SK-N-SH (cell line): ENCODE measurements around the gene HAND1. TPM values are rescaled to one million over a fixed set of nuclear protein-coding genes. Genes with fewer than 3 reads are reported as not detected.

Experiments
- CTCF ChIA-PET: fragments of 300-600, 350-600 bp; formaldehyde crosslinking; extraction: SDS; loops from one replicate; lab custom pipeline; 2021; lab: Yijun Ruan, JAX
- POLR2A ChIA-PET: fragments of 350-600 bp; sonication (Branson Sonifier 250); formaldehyde crosslinking; extraction: SDS; loops from one replicate; lab custom pipeline; 2020; ENCODE audit warnings: antibody characterized with exemption, inconsistent platforms; lab: Yijun Ruan, JAX
- DNase-seq: peaks from one replicate; pipeline ENCODE4 v3.0.0; 2012
- H2AFZ ChIP-seq: fragments of 200-600 bp; sonication (generic); 2 replicates; pipeline ENCODE4 v1.8.1; 2016; ENCODE audit warnings: antibody characterized with exemption, mild to moderate bottlenecking, low read depth
- H3F3A ChIP-seq: fragments of 200-600 bp; sonication (generic); replicated peaks from 2 replicates; pipeline ENCODE3; 2016; ENCODE audit warnings: antibody characterized with exemption, mild to moderate bottlenecking; ENCODE audit not compliant: insufficient read depth
- H3K27ac ChIP-seq, 2 experiments: fragments of 200-500 bp in 1 of 2; fragments of 200-600 bp in 1 of 2; sonication (Bioruptor generic) in 1 of 2; sonication (generic), shearing (Covaris generic) in 1 of 2; 2 replicates each; pipeline versions ENCODE4 v1.5.1 to v1.6.1; 2014 to 2016; ENCODE audit warnings: low read depth in 2 of 2, inconsistent platforms in 1 of 2, low read length in 1 of 2, mild to moderate bottlenecking in 1 of 2, mixed read lengths in 1 of 2
- H3K27me3 ChIP-seq: fragments of 200-600 bp; sonication (generic), shearing (Covaris generic); 2 replicates; pipeline ENCODE4 v1.6.1; 2016; ENCODE audit warnings: mixed run types; ENCODE audit not compliant: insufficient read depth
- H3K36me3 ChIP-seq, 2 experiments: fragments of 200-500 bp in 1 of 2; fragments of 200-600 bp in 1 of 2; sonication (Bioruptor generic) in 1 of 2; sonication (generic) in 1 of 2; replicated peaks in 1 of 2; 2 replicates each; pipeline versions ENCODE3 to v1.5.1; 2014 to 2016; ENCODE audit warnings: low read length in 1 of 2, mild to moderate bottlenecking in 1 of 2; ENCODE audit not compliant: insufficient read depth in 2 of 2, control insufficient read depth in 1 of 2
- H3K4me1 ChIP-seq, 2 experiments: fragments of 200-500 bp in 1 of 2; fragments of 200-600 bp in 1 of 2; sonication (Bioruptor generic) in 1 of 2; sonication (generic), shearing (Covaris generic) in 1 of 2; 2 replicates each; pipeline versions ENCODE4 v1.5.1 to v1.6.1; 2014 to 2016; ENCODE audit warnings: low read depth in 1 of 2, low read length in 1 of 2, mixed run types in 1 of 2; ENCODE audit not compliant: insufficient read depth in 2 of 2, control insufficient read depth in 1 of 2
- H3K4me2 ChIP-seq: fragments of 200-600 bp; sonication (generic), shearing (Covaris generic); 2 replicates; pipeline ENCODE4 v1.6.1; 2017; ENCODE audit warnings: mixed run types
- H3K4me3 ChIP-seq, 2 experiments: fragments of 200-500 bp in 1 of 2; fragments of 200-600 bp in 1 of 2; sonication (Bioruptor generic) in 1 of 2; sonication (generic), shearing (Covaris generic) in 1 of 2; 2 replicates each; pipeline versions ENCODE4 v1.5.1 to v1.8.1; 2014 to 2016; ENCODE audit warnings: low read depth in 2 of 2, inconsistent platforms in 1 of 2, low read length in 1 of 2, mild to moderate bottlenecking in 1 of 2, mixed read lengths in 1 of 2, moderate library complexity in 1 of 2
- H3K79me2 ChIP-seq: fragments of 200-600 bp; sonication (generic); 2 replicates; pipeline ENCODE4 v1.8.1; 2017; ENCODE audit warnings: mild to moderate bottlenecking; ENCODE audit not compliant: insufficient read depth
- H3K9ac ChIP-seq: fragments of 200-600 bp; sonication (generic); 2 replicates; pipeline ENCODE4 v1.6.1; 2017; ENCODE audit warnings: mixed run types
- H3K9me2 ChIP-seq: fragments of 200-600 bp; sonication (generic); 2 replicates; pipeline ENCODE4 v1.6.1; 2017; ENCODE audit warnings: mixed run types
- H3K9me3 ChIP-seq: fragments of 200-600 bp; sonication (generic); 2 replicates; pipeline ENCODE4 v1.6.1; 2017; ENCODE audit warnings: mixed run types, mild to moderate bottlenecking, moderate library complexity
- H4K20me1 ChIP-seq: fragments of 200-600 bp; sonication (generic); 2 replicates; pipeline ENCODE4 v1.6.1; 2017; ENCODE audit warnings: mild to moderate bottlenecking, mixed run types; ENCODE audit not compliant: insufficient read depth
- CTCF ChIP-seq: fragments of 200-600 bp; sonication (generic); IDR thresholded peaks from 2 replicates; pipeline ENCODE4 v1.6.1; 2017; ENCODE audit warnings: antibody characterized with exemption, mild to moderate bottlenecking, moderate library complexity
- EP300 ChIP-seq, 2 experiments: IDR thresholded peaks; 2 replicates each; pipeline versions ENCODE4 v1.4.0 to v1.6.1; 2012; ENCODE audit warnings: borderline replicate concordance in 1 of 2, low read depth in 1 of 2, low read length in 1 of 2
- FOXJ3 ChIP-seq: sonication (generic); formaldehyde crosslinking; IDR thresholded peaks from 2 replicates; pipeline ENCODE4 v1.5.1; 2020; ENCODE audit warnings: mild to moderate bottlenecking, missing genetic modification reagents
- FOXM1 ChIP-seq: IDR thresholded peaks from 2 replicates; pipeline ENCODE4 v1.4.0; 2012; ENCODE audit warnings: low read depth, mild to moderate bottlenecking
- GABPA ChIP-seq: IDR thresholded peaks from 2 replicates; pipeline ENCODE4 v1.4.0; 2012; ENCODE audit warnings: low read depth, mild to moderate bottlenecking
- GATA2 ChIP-seq: sonication (generic); formaldehyde crosslinking; IDR thresholded peaks from 2 replicates; pipeline ENCODE4 v1.5.0; 2020; ENCODE audit warnings: mild to moderate bottlenecking, missing genetic modification reagents
- JUND ChIP-seq: IDR thresholded peaks from 2 replicates; pipeline ENCODE4 v1.4.0; 2012
- RAD21 ChIP-seq: IDR thresholded peaks from 2 replicates; pipeline ENCODE4 v1.6.1; 2012; ENCODE audit warnings: mild to moderate bottlenecking, low read length
- SIN3A ChIP-seq: IDR thresholded peaks from 2 replicates; pipeline ENCODE4 v1.6.1; 2012; ENCODE audit warnings: low read depth, mild to moderate bottlenecking, low read length, moderate library complexity, borderline replicate concordance
- SMC3 ChIP-seq: IDR thresholded peaks from 2 replicates; pipeline ENCODE4 v1.6.1; 2012; ENCODE audit warnings: low read depth, low read length, improper control_type of control experiment
- TAF1 ChIP-seq: IDR thresholded peaks from 2 replicates; pipeline ENCODE4 v1.6.1; 2012; ENCODE audit warnings: low read depth, mild to moderate bottlenecking, low read length, moderate library complexity, borderline replicate concordance
- YY1 ChIP-seq: IDR thresholded peaks from 2 replicates; pipeline ENCODE4 v1.4.0; 2012; ENCODE audit warnings: low read depth, mild to moderate bottlenecking
- WGBS: methylation state at CpG from one replicate; pipeline ENCODE4 v1.1.6; 2017; ENCODE audit warnings: low lambda C conversion rate; 5-methylcytosine and 5-hydroxymethylcytosine counted together
- polyA plus RNA-seq, 3 experiments: library from polyadenylated mRNA; depleted of rRNA; stranded (reverse); fragments of >200 nt; gene quantifications; 2 replicates each; pipeline ENCODE4 v1.2.3, GENCODE V29; 2012
- TF ChIP-seq, protein P1 (sequence below): fragments of 150-350 bp; IDR thresholded peaks from 2 replicates; pipeline ENCODE4 v1.6.1; 2016; ENCODE audit warnings: mild to moderate bottlenecking, low read depth, low read length

Gene HAND1
- polyA plus RNA-seq, 1 of the 3 experiments (the other 2 are of a cell fraction), result 1.1 TPM

GRCh38 chr5:154464438-154464837 is 13.6 kb downstream of the HAND1 start:
- Histone ChIP-seq H3K79me2 (no peaks in the 10 kb centered on the region), H3K9me3 (no peaks in the 10 kb centered on the region), H3K4me1 (peaks cover 0 to 21% of the 10 kb centered on the region in 2 experiments; a peak in 1 of 4 replicates), H2AFZ (no peak overlapping the region), H3K4me2 (no peak overlapping the region), H3K9ac (no peak overlapping the region), H3K27me3 (no peaks in the 10 kb centered on the region), H3K27ac (no peak overlapping the region), H3K9me2 (no peaks in the 10 kb centered on the region), H3K4me3 (no peak overlapping the region), H3F3A (no peaks in the 10 kb centered on the region), H3K36me3 (peaks cover 0 to under 1% of the 10 kb centered on the region in 2 experiments), H4K20me1 (no peaks in the 10 kb centered on the region)
- ChIA-PET CTCF (interaction anchor here (1.0 to 6.7 kb wide), 5 partner anchors 42 to 489 kb away, joined by 3 to 45 read pairs (median 3); no protein-coding TSS in a partner anchor), POLR2A (interaction anchor here (0.8 kb wide), 1 partner anchor 140 kb away, joined by 3 read pairs; no protein-coding TSS in a partner anchor)
- 14% methylated on average over 1 of the region's 1 CpG for WGBS
- no peak for TF ChIP-seq EP300 (IDR thresholded peaks at IDR 0.05; ENCODE audit: borderline replicate concordance in 1 of 2, low read depth in 1 of 2, low read length in 1 of 2)
- TF ChIP-seq SMC3, result no peak
- TF ChIP-seq GATA2, result no peak
- no peak for TF ChIP-seq FOXM1
- no peak for TF ChIP-seq YY1
- no peak for TF ChIP-seq FOXJ3 (CRISPR knock-in tag)
- no peak for TF ChIP-seq JUND
- DNase-seq, result no peak

GRCh38 chr5:154461531-154461930 is 16.5 kb downstream of the HAND1 start:
- no peaks in the 10 kb centered on the region for H3K27me3 ChIP-seq
- peaks cover 8 to 28% of the 10 kb centered on the region in 2 experiments for H3K36me3 ChIP-seq
- CTCF ChIA-PET, result interaction anchor here (0.8 to 6.7 kb wide), 10 partner anchors 9 to 169 kb away, joined by 3 to 45 read pairs (median 4); no protein-coding TSS in a partner anchor
- DNase-seq, result no peak
- H3K4me2 ChIP-seq, result no peak overlapping the region
- H3K9ac ChIP-seq, result no peak overlapping the region
- H3K4me3 ChIP-seq, result no peak overlapping the region
- H3K27ac ChIP-seq, result no peak overlapping the region
- no peaks in the 10 kb centered on the region for H3K79me2 ChIP-seq
- no peaks in the 10 kb centered on the region for H3F3A ChIP-seq
- no peaks in the 10 kb centered on the region for H3K9me2 ChIP-seq
- TF ChIP-seq RAD21 (peak; percentile 44), SMC3 (peak; percentile 39; the same call in 1 of the 2 replicates), EP300 (IDR thresholded peaks at IDR 0.05; ENCODE audit: borderline replicate concordance in 1 of 2, low read depth in 1 of 2, low read length in 1 of 2) (no peak), CTCF (peak; percentile 39)
- TF ChIP-seq, all 33 proteins: peak for 3
- POLR2A ChIA-PET, result no interaction called here
- Histone ChIP-seq H2AFZ (no peak overlapping the region), H3K9me3 (no peaks in the 10 kb centered on the region), H4K20me1 (no peaks in the 10 kb centered on the region), H3K4me1 (peaks cover 0 to 18% of the 10 kb centered on the region in 2 experiments; a peak in 1 of 4 replicates)
- 75% methylated on average over 3 of the region's 6 CpGs for WGBS

- H3F3A ChIP-seq, result no peaks in the 10 kb centered on the region
- H3K9ac ChIP-seq, result no peak overlapping the region
- no peaks in the 10 kb centered on the region for H3K9me3 ChIP-seq
- ChIA-PET CTCF (interaction anchor here (1.1 to 6.7 kb wide), 6 partner anchors 10 to 388 kb away, joined by 3 to 45 read pairs (median 4); no protein-coding TSS in a partner anchor), POLR2A (no interaction called here)
- no peak overlapping the region for H3K4me2 ChIP-seq
- H3K9me2 ChIP-seq, result no peaks in the 10 kb centered on the region
- DNase-seq, result no peak
- H3K4me3 ChIP-seq, result no peak overlapping the region
- TF ChIP-seq, protein P1, sequence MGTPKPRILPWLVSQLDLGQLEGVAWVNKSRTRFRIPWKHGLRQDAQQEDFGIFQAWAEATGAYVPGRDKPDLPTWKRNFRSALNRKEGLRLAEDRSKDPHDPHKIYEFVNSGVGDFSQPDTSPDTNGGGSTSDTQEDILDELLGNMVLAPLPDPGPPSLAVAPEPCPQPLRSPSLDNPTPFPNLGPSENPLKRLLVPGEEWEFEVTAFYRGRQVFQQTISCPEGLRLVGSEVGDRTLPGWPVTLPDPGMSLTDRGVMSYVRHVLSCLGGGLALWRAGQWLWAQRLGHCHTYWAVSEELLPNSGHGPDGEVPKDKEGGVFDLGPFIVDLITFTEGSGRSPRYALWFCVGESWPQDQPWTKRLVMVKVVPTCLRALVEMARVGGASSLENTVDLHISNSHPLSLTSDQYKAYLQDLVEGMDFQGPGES, result no peak
- TF ChIP-seq TAF1 (no peak), CTCF (no peak), SIN3A (no peak), GABPA (no peak)
- H3K4me1 ChIP-seq, result peaks cover 0 to 15% of the 10 kb centered on the region in 2 experiments; a peak in 1 of 4 replicates
- H2AFZ ChIP-seq, result no peak overlapping the region
- 94% methylated on average over 4 of the region's 4 CpGs for WGBS
- H3K79me2 ChIP-seq, result no peaks in the 10 kb centered on the region
- H3K36me3 ChIP-seq, result peaks cover 22 to 40% of the 10 kb centered on the region in 2 experiments
- no peaks in the 10 kb centered on the region for H3K27me3 ChIP-seq
- no peaks in the 10 kb centered on the region for H4K20me1 ChIP-seq
- H3K27ac ChIP-seq, result no peak overlapping the region
Measured at GRCh38 chr5:154460172-154460571, 17.9 kb downstream of the HAND1 start.
